ENCODE measurements around the gene INF2. TPM values are rescaled to one million over a fixed set of nuclear protein-coding genes. Genes with fewer than 3 reads are reported as not detected.

The INF2 gene
- total RNA-seq, 1 donor from 2014 or later: 26.6 TPM

GRCh38 chr14:104706733-104707607, 17.6 kb downstream of the INF2 start:
- peaks cover 38% of the 10 kb centered on the region for H3K36me3 ChIP-seq (ENCODE audit: control insufficient read depth, insufficient read depth, low read length)
- no peak for FAIRE-seq
- TF ChIP-seq, protein P1, sequence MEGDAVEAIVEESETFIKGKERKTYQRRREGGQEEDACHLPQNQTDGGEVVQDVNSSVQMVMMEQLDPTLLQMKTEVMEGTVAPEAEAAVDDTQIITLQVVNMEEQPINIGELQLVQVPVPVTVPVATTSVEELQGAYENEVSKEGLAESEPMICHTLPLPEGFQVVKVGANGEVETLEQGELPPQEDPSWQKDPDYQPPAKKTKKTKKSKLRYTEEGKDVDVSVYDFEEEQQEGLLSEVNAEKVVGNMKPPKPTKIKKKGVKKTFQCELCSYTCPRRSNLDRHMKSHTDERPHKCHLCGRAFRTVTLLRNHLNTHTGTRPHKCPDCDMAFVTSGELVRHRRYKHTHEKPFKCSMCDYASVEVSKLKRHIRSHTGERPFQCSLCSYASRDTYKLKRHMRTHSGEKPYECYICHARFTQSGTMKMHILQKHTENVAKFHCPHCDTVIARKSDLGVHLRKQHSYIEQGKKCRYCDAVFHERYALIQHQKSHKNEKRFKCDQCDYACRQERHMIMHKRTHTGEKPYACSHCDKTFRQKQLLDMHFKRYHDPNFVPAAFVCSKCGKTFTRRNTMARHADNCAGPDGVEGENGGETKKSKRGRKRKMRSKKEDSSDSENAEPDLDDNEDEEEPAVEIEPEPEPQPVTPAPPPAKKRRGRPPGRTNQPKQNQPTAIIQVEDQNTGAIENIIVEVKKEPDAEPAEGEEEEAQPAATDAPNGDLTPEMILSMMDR (IDR thresholded peaks at IDR 0.05; ENCODE audit: insufficient read depth, low read length, severe bottlenecking): no peak
- H3K27me3 ChIP-seq (ENCODE audit: control insufficient read depth, insufficient read depth, low read length): no peaks in the 10 kb centered on the region
- H3K4me3 ChIP-seq (ENCODE audit: low read depth, low read length): no peak overlapping the region
- DNase-seq (ENCODE audit: low read depth): no peak

DNA sequence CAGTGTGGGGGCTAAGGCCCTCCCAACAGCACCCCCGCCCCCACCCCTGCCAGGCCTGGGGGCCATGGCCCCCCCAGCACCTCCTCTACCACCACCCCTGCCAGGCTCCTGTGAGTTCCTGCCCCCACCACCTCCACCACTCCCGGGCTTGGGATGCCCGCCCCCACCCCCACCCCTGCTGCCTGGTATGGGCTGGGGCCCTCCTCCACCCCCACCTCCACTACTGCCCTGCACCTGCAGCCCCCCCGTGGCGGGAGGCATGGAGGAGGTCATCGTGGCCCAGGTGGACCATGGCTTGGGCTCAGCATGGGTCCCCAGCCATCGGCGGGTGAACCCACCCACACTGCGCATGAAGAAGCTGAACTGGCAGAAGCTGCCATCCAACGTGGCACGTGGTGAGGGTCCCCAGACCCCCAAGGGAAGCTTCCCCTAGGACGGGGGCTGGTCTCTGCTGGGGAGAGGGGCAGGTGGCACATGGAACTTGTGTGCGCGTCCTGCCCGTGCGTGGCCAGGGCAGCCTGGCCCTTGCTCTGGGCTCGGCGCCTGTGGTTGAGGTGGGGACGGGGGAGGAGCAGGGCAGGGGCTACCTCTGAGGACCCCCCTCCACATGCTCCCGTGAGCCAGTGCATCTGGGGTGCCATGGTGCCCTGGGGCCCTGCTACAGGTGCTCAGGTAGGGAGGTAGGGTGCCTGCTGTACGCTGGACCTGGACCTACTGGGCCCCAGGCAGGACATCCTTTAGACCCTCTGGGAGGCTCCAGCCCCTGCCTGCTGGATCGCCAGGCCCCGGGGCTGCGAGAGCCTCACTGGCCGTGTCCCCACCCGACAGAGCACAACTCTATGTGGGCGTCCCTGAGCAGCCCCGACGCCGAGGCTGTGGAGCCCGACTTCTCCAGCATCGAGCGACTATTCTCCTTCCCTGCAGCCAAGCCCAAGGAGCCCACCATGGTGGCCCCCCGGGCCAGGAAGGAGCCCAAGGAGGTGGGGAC, 18.5 kb downstream of the INF2 start:
- TF ChIP-seq, protein P1 (IDR thresholded peaks at IDR 0.05; ENCODE audit: insufficient read depth, low read length, severe bottlenecking): no peak
- H3K36me3 ChIP-seq (ENCODE audit: control insufficient read depth, insufficient read depth, low read length): peaks cover 43% of the 10 kb centered on the region
- DNase-seq (ENCODE audit: low read depth) (no peak), FAIRE-seq (no peak)
- H3K27me3 ChIP-seq (ENCODE audit: control insufficient read depth, insufficient read depth, low read length): no peaks in the 10 kb centered on the region
- no peak overlapping the region for H3K4me3 ChIP-seq (ENCODE audit: low read depth, low read length)

DNA sequence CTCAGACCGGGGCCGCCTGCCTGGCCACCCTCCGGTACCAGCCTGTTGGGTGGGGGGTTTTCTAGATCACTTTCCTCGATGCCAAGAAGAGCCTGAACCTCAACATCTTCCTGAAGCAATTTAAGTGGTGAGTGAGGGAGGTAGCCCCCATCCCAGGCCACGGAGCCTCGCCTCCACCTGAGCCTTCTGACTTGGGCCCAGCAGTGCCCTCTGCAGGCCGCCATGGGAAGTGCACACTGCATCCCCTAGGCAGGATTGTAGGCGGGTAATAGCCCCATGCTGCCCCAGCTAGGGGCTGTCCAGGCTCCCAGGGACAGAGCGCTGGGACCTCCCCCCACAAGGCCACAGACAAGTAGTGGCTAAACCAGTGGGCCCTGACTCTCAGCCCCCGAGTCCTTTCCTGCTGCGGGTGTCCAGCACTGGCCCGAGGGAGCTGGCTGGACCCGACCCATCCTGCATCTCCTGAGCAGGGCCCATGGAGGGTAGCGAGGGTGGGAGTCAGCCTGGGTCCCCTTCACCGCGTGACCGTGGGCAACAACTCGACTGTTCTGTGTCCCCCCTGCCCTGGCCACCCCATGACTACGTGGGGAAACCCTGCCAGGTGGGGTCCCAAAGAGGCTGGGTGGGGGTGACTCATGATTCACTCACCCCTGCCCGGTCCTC, 19.3 kb downstream of the INF2 start:
- DNase-seq (ENCODE audit: low read depth) (no peak), FAIRE-seq (no peak)
- Histone ChIP-seq H3K4me3 (ENCODE audit: low read depth, low read length) (no peak overlapping the region), H3K36me3 (ENCODE audit: control insufficient read depth, insufficient read depth, low read length) (peaks cover 39% of the 10 kb centered on the region), H3K27me3 (ENCODE audit: control insufficient read depth, insufficient read depth, low read length) (no peaks in the 10 kb centered on the region)
- TF ChIP-seq, protein P1 (IDR thresholded peaks at IDR 0.05; ENCODE audit: insufficient read depth, low read length, severe bottlenecking): peak; percentile 98

DNA sequence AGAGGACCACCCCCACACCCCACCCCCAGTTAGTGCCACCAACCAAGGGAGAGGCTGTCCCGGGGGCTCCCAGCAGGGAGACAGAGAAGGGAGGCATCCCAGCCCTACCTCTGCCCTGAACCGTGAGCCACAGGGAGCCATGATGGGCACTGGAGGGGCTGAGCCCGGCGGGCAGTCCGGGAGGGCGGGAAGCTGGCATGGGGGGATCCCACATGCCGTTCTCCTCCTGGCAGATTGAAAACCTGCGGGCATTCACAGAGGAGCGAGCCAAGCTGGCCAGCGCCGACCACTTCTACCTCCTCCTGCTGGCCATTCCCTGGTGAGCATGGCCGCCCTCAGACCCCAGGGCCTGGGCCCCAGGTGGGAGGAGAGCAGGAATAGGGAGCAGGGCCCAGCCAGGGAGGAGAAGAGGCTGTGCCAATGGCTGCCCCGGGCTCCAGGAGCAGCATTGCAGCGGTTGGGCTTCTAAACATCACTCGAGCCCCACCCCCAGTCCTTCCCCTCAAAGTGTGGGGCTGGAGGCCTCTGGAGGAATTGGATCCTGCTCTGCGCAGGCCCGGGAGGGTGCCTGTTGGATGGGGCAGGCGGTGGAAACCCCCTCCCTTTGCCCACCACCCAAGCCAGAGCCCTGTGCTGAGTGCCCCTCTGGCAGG, 20.1 kb downstream of the INF2 start:
- DNase-seq (ENCODE audit: low read depth): no peak
- no peaks in the 10 kb centered on the region for H3K27me3 ChIP-seq (ENCODE audit: control insufficient read depth, insufficient read depth, low read length)
- H3K36me3 ChIP-seq (ENCODE audit: control insufficient read depth, insufficient read depth, low read length): peaks cover 45% of the 10 kb centered on the region
- TF ChIP-seq, protein P1 (IDR thresholded peaks at IDR 0.05; ENCODE audit: insufficient read depth, low read length, severe bottlenecking): no peak
- no peak for FAIRE-seq
- no peak overlapping the region for H3K4me3 ChIP-seq (ENCODE audit: low read depth, low read length)

DNA sequence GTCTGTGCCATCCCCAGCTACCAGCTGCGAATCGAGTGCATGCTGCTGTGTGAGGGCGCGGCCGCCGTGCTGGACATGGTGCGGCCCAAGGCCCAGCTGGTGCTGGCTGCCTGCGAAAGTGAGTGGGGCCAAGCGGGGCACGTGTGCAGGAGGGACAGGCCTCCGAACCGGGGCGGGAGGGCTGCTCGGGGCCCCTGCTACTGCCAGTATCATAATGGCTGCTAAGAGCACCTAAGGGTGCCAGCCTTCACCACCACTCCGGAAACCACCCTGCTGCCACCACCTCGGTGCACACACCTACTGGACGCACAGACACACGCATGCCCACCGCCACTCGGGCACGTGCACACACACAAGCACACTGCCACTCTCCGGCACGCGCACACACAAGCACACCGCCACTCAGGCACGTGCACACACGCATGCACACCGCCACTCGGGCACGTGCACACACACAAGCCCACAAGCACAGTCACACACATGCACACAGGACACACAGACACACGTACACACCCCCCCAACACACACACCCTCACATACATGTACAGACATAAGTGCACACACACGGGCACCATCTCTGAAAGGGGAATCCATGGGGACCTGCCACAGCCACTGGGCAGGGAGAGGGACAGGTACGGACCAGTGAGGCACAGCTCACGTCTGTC, 20.8 kb downstream of the INF2 start:
- Histone ChIP-seq H3K36me3 (ENCODE audit: control insufficient read depth, insufficient read depth, low read length) (peaks cover 50% of the 10 kb centered on the region), H3K27me3 (ENCODE audit: control insufficient read depth, insufficient read depth, low read length) (no peaks in the 10 kb centered on the region), H3K4me3 (ENCODE audit: low read depth, low read length) (no peak overlapping the region)
- no peak for FAIRE-seq
- TF ChIP-seq, protein P1 (IDR thresholded peaks at IDR 0.05; ENCODE audit: insufficient read depth, low read length, severe bottlenecking): no peak
- DNase-seq (ENCODE audit: low read depth): no peak
